ENCODE data around the gene KRTAP5-8.

GRCh38 chr11:71543866-71544265 is 6.0 kb downstream of the KRTAP5-8 start:
- no peak for TF ChIP-seq MYC (IDR thresholded peaks at IDR 0.05; ENCODE audit: low read depth, low read length)
- TF ChIP-seq FOS (IDR thresholded peaks at IDR 0.05; ENCODE audit: borderline replicate concordance, insufficient read depth, low read length) = no peak
- TF ChIP-seq CTCF (IDR thresholded peaks at IDR 0.05; ENCODE audit: extremely low read depth in 1 of 2, insufficient read depth in 1 of 2, low read depth in 1 of 2, low read length in 2 of 2) = no peak
- no peak for TF ChIP-seq POLR2A (IDR thresholded peaks at IDR 0.05; ENCODE audit: low read depth, low read length)
- no peak for TF ChIP-seq MAX (IDR thresholded peaks at IDR 0.05; ENCODE audit: insufficient read depth, insufficient read length)
- no peak for TF ChIP-seq EZH2 (IDR thresholded peaks at IDR 0.05; ENCODE audit: borderline replicate concordance, low read depth, low read length, severe bottlenecking)
